SU-DHL-6 (cell line): ENCODE results near the gene PCP2.

Experiments
- CTCF ChIP-seq: fragments of 200-600 bp; sonication (generic); IDR thresholded peaks from one replicate; pipeline ENCODE4 v1.5.1; 2017; ENCODE audit warnings: antibody characterized with exemption, mild to moderate bottlenecking, low read length, moderate library complexity; ENCODE audit not compliant: insufficient read depth, poor library complexity, severe bottlenecking
- EZH2phosphoT487 ChIP-seq: fragments of 200-600 bp; sonication (generic), shearing (Covaris generic); conservative IDR thresholded peaks from 2 replicates; pipeline ENCODE4 v1.6.1; 2018; ENCODE audit warnings: mild to moderate bottlenecking, antibody characterized with exemption, low read length, moderate library complexity, mixed read lengths

- TF ChIP-seq CTCF (no peak), EZH2phosphoT487 (no peak)
Measured at GRCh38 chr19:7668842-7669241, 35.3 kb upstream of the PCP2 start, which contains the start of gene RETN.
